HUES6 (cell line): ENCODE measurements around the gene ECI2.

Experiments
- H3K27ac ChIP-seq: 2 replicates; pipeline ENCODE4 v1.7.0; 2013; ENCODE audit warnings: low read depth, mild to moderate bottlenecking, low read length, inconsistent platforms
- H3K27me3 ChIP-seq: 2 replicates; pipeline ENCODE4 v1.6.1; 2013; ENCODE audit warnings: low read length; ENCODE audit not compliant: control insufficient read depth, insufficient read depth
- H3K36me3 ChIP-seq: 2 replicates; pipeline ENCODE4 v1.6.1; 2013; ENCODE audit warnings: low read length; ENCODE audit not compliant: control insufficient read depth, insufficient read depth
- H3K4me1 ChIP-seq: 2 replicates; pipeline ENCODE4 v1.6.1; 2013; ENCODE audit warnings: low read length; ENCODE audit not compliant: control insufficient read depth, insufficient read depth
- H3K4me3 ChIP-seq: 2 replicates; pipeline ENCODE4 v1.5.1; 2013; ENCODE audit warnings: low read depth, low read length
- H3K9ac ChIP-seq: one replicate; pipeline ENCODE4 v1.6.1; 2013; ENCODE audit warnings: mild to moderate bottlenecking, low read length
- H3K9me3 ChIP-seq: 2 replicates; pipeline ENCODE4 v1.6.1; 2013; ENCODE audit warnings: low read depth, low read length; ENCODE audit not compliant: control insufficient read depth, insufficient read depth

The ECI2 gene

GRCh38 chr6:4138186-4138585 lies 2.8 kb upstream of the ECI2 start:
- Histone ChIP-seq H3K4me1 (peaks cover 14% of the 10 kb centered on the region), H3K27me3 (no peaks in the 10 kb centered on the region), H3K4me3 (no peak overlapping the region)

GRCh38 chr6:4136354-4136831 lies 1.0 kb upstream of the ECI2 start:
- peak overlapping the region; percentile 66 for H3K4me3 ChIP-seq
- peaks cover 6% of the 10 kb centered on the region for H3K9me3 ChIP-seq
- H3K36me3 ChIP-seq = peaks cover 14% of the 10 kb centered on the region
- peaks cover 14% of the 10 kb centered on the region for H3K4me1 ChIP-seq
- no peaks in the 10 kb centered on the region for H3K27me3 ChIP-seq
- no peak overlapping the region for H3K27ac ChIP-seq
- peak overlapping the region; percentile 70 for H3K9ac ChIP-seq

More at GRCh38 chr6:4138186-4138585, 2.8 kb upstream of the ECI2 start:
- H3K36me3 ChIP-seq = no peaks in the 10 kb centered on the region
- no peak overlapping the region for H3K27ac ChIP-seq
- H3K9ac ChIP-seq = no peak overlapping the region
- no peaks in the 10 kb centered on the region for H3K9me3 ChIP-seq

DNA sequence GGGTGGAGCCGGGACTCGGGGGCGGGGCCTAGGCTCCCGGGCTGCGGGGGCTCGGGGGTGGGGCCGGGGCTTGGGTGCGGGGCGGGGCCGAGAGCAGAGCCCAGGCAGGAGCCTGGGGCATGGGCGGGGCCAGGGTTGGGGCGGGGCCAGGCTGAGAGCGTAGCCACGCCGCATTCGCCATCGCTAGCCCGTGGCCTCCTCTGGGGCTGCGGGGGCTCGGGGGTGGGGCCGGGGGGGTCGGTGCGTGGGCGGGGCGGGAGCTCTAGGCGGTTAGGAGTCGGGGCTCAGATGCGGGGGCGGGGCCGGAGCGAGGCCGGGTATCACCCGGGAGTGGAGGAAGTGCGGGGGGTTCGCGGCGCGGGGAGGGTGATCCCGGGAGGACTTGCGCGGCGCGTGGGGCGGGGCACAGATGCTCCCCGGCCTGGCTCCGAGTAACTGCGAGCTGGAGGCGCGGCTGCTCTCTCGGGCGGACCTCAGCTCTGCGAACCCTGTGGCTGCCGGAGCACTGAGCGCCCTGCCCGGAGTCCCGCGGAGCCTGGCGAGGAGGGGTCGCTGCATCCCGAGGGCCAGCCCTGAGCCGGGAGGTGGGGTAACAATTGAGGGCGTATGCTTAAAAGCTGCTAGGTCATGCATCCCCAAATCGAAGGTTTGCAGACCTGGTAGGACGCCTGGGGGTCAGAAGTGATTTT lies 434 bp upstream of the ECI2 start:
- peaks cover 18% of the 10 kb centered on the region for H3K36me3 ChIP-seq
- H3K4me1 ChIP-seq = peaks cover 14% of the 10 kb centered on the region
- H3K9ac ChIP-seq = peak overlapping the region; percentile 70
- H3K27ac ChIP-seq = no peak overlapping the region
- H3K9me3 ChIP-seq = peaks cover 6% of the 10 kb centered on the region
- H3K27me3 ChIP-seq = no peaks in the 10 kb centered on the region
- peak overlapping the region; percentile 66 for H3K4me3 ChIP-seq

DNA sequence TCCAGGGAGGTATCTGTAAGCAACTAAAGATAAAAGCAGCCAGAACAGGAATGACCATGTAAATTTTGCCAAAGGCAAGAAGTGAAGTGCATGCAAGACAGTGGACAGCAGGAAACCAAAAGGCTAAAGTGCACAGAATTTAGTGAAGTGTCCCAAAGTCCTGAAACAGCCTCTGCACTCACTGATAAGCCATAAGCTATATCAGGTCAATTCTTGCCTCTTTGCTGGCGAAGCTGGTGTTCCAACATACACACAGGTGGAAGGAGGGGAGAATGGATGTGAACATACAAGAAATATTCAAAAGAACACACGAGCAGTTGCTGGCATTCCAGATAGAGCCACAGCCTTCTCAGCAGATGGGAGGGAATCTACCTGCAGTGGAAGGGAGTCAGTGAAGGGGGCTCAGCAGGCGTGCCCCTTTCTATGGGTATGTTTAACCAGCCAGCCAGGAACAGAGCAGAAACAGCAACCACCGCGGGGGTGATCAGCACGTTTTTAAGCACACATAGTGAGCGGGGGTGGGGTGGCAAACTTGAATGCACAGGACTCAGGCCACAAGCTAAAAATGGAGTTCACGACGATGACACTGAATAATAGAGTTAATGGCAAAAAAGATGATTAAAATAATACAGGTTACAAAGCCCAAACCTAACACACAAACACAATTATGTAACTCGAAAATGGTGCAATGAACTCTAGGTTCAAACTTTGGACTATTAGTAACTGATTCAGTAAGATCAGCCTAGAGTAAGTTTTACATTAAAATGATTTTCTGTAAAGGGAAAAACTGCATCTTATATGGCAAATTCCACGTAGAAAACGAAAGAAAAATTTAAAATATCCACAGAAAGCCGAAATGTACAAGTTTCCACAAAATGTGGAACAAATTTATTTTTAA lies 1.2 kb downstream of the ECI2 start:
- Histone ChIP-seq H3K36me3 (peaks cover 34% of the 10 kb centered on the region), H3K27ac (no peak overlapping the region), H3K27me3 (no peaks in the 10 kb centered on the region), H3K4me1 (peaks cover 14% of the 10 kb centered on the region), H3K9me3 (peaks cover 6% of the 10 kb centered on the region), H3K9ac (peak overlapping the region; percentile 78), H3K4me3 (peak overlapping the region; percentile 81)

DNA sequence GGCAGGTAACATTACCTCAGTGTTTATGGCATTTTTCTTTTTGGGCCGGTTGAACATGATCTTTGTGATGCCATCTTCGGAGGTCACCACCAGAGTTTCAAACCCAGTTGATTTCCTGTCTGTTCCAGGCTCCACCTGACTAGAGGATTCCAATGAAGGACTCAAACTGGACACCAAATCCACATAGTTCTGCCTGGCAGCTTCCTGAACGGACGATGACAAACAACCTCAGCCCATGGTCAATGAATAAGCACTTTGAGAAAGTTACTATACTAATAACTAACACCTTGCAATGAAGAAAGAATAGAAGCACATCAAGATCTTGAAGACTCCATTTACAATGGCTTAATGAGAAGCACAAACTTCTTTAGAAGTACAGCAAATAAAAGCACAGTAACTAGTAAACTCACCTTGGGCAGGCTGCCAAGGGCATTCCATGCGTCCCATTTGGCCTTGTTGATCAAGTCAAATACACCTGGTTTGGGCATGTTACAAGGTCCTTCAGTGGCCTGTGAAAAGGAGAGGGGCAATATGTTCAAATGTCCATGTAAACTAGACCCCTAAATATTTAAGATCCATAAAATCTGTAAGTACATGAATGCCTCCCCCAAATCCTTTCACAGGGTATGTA lies 4.9 kb downstream of the ECI2 start:
- H3K9ac ChIP-seq = no peak overlapping the region
- H3K4me1 ChIP-seq = peaks cover 9% of the 10 kb centered on the region
- H3K36me3 ChIP-seq = peaks cover 66% of the 10 kb centered on the region
- H3K9me3 ChIP-seq = peaks cover 6% of the 10 kb centered on the region
- no peak overlapping the region for H3K27ac ChIP-seq
- H3K27me3 ChIP-seq = no peaks in the 10 kb centered on the region
- no peak overlapping the region for H3K4me3 ChIP-seq

- Histone ChIP-seq H3K27ac (no peak overlapping the region), H3K36me3 (peaks cover 75% of the 10 kb centered on the region), H3K9ac (no peak overlapping the region), H3K27me3 (no peaks in the 10 kb centered on the region), H3K9me3 (peaks cover 6% of the 10 kb centered on the region), H3K4me1 (peaks cover 9% of the 10 kb centered on the region), H3K4me3 (no peak overlapping the region)
Observed at GRCh38 chr6:4129446-4129845, 5.9 kb downstream of the ECI2 start.

GRCh38 chr6:4128748-4129147 lies 6.6 kb downstream of the ECI2 start:
- peaks cover 2% of the 10 kb centered on the region; the same call in 1 of the 2 replicates for H3K4me1 ChIP-seq
- H3K4me3 ChIP-seq = no peak overlapping the region
- no peak overlapping the region for H3K27ac ChIP-seq
- H3K27me3 ChIP-seq = no peaks in the 10 kb centered on the region
- H3K36me3 ChIP-seq = peaks cover 82% of the 10 kb centered on the region
- H3K9me3 ChIP-seq = peaks cover 6% of the 10 kb centered on the region
- H3K9ac ChIP-seq = no peak overlapping the region

DNA sequence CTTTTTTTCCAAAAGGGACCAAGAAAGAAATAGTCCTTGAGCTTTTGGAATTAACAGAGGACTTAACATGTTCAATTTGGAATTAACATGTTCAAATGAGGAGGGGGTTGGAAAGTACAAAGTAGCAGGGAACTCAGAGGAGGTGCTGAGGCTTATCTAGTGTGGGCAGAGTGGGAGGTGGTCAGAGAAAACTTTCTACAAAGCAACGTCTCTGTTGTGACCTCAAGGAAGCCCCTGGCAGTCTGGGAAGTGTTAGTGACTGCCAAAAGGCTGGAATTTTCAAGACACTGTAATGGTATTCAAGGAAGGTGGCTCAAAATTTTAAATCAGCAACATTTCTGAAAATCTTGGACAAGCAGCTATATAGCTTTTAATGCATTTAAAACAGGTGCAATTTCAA lies 7.3 kb downstream of the ECI2 start:
- H3K4me3 ChIP-seq = no peak overlapping the region
- H3K9ac ChIP-seq = no peak overlapping the region
- no peaks in the 10 kb centered on the region for H3K4me1 ChIP-seq
- peaks cover 86% of the 10 kb centered on the region for H3K36me3 ChIP-seq
- H3K9me3 ChIP-seq = peaks cover 6% of the 10 kb centered on the region
- no peak overlapping the region for H3K27ac ChIP-seq
- no peaks in the 10 kb centered on the region for H3K27me3 ChIP-seq

GRCh38 chr6:4125933-4126864 lies 9.2 kb downstream of the ECI2 start:
- H3K36me3 ChIP-seq = peaks cover 85% of the 10 kb centered on the region
- H3K4me1 ChIP-seq = no peaks in the 10 kb centered on the region
- H3K27me3 ChIP-seq = no peaks in the 10 kb centered on the region
- no peak overlapping the region for H3K9ac ChIP-seq
- H3K4me3 ChIP-seq = no peak overlapping the region
- H3K9me3 ChIP-seq = no peaks in the 10 kb centered on the region; the same call in 1 of the 2 replicates
- no peak overlapping the region for H3K27ac ChIP-seq

DNA sequence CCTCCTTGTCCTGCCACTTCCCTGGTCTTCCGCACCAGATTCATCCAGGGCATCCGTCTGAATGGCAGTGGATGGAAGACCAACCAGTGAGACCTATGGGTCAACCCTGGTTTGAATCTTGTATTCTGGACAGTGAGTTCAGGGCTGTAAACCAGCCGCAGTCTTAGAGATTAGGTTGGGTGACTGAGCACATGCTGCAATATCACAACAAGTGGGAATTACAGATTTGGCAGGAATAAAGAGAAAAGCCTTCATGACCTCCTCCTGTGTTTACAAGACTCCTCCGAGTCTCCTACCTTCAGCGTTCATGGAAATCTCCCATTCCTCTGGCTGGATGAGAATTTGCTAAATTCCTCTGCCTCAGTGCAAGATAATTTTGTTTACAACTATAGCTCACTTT lies 9.9 kb downstream of the ECI2 start:
- no peak overlapping the region for H3K4me3 ChIP-seq
- no peak overlapping the region for H3K27ac ChIP-seq
- H3K9me3 ChIP-seq = peaks cover 5% of the 10 kb centered on the region; the same call in 1 of the 2 replicates
- peaks cover 85% of the 10 kb centered on the region for H3K36me3 ChIP-seq
- no peak overlapping the region for H3K9ac ChIP-seq
- H3K27me3 ChIP-seq = no peaks in the 10 kb centered on the region
- H3K4me1 ChIP-seq = no peaks in the 10 kb centered on the region
